Tibial nerve (tissue), 4 donors: ENCODE measurements around the gene PTPRG. TPM values are rescaled to one million over a fixed set of nuclear protein-coding genes. Genes with fewer than 3 reads are reported as not detected.

Experiments used
- DNase-seq, 2 donors: peaks; one replicate each; pipeline ENCODE4 v3.0.0-alpha.2; 2019; ENCODE audit warnings: low spot score in 2 of 2
- H3K27ac ChIP-seq, 4 donors: fragments of 200-600 bp; sonication (generic) in 3 of 4; one replicate each; pipeline ENCODE4 v1.5.1; 2017 to 2019; ENCODE audit warnings: mild to moderate bottlenecking in 1 of 4
- H3K27me3 ChIP-seq, 2 donors: fragments of 200-600 bp; sonication (generic) in 1 of 2; one replicate each; pipeline versions ENCODE4 v1.5.1 to v1.6.0; 2017 to 2019
- H3K36me3 ChIP-seq, 3 donors: fragments of 200-600 bp; sonication (generic); one replicate each; pipeline ENCODE4 v1.5.1; 2018 to 2019
- H3K4me1 ChIP-seq, 4 donors: fragments of 200-600 bp; sonication (generic) in 3 of 4; one replicate each; pipeline ENCODE4 v1.5.1; 2017 to 2019
- H3K4me3 ChIP-seq, 4 donors: fragments of 200-600 bp; sonication (generic) in 3 of 4; one replicate each; pipeline ENCODE4 v1.5.1; 2017 to 2019; ENCODE audit warnings: mild to moderate bottlenecking in 1 of 4, moderate library complexity in 1 of 4
- H3K9me3 ChIP-seq, 4 donors: fragments of 200-600 bp; sonication (generic) in 3 of 4; one replicate each; pipeline ENCODE4 v1.5.1; 2017 to 2019
- EP300 ChIP-seq, 2 donors: sonication (generic); formaldehyde crosslinking; IDR thresholded peaks; one replicate each; pipeline ENCODE4 v1.6.1; 2017; ENCODE audit warnings: antibody characterized with exemption in 2 of 2, mild to moderate bottlenecking in 1 of 2
- POLR2A ChIP-seq, 2 donors: fragments of 450-650 bp; IDR thresholded peaks; one replicate each; pipeline ENCODE4 v1.6.1; 2017; ENCODE audit warnings: antibody characterized with exemption in 2 of 2, mild to moderate bottlenecking in 2 of 2, moderate library complexity in 2 of 2
- WGBS, 2 donors: methylation state at CpG; one replicate each; pipeline ENCODE4 v1.1.5; 2018; 5-methylcytosine and 5-hydroxymethylcytosine counted together
- total RNA-seq, 4 donors: library from RNA; depleted of rRNA; stranded (reverse); fragments of >200 nt; gene quantifications; one replicate each; pipeline ENCODE4 v1.1.0, GENCODE V29; 2016
- TF ChIP-seq, protein P1 (sequence below), 5 experiments: fragments of 200-600 bp in 3 of 5; fragments of 450-650 bp in 2 of 5; sonication (generic) in 3 of 5; IDR thresholded peaks; one replicate each; pipeline ENCODE4 v1.5.1; 2016 to 2019; ENCODE audit warnings: antibody characterized with exemption in 5 of 5, mild to moderate bottlenecking in 3 of 5, moderate library complexity in 2 of 5

PTPRG gene
- total RNA-seq, 4 donors from 2014 or later = 112 to 174 (median 121) TPM

DNA sequence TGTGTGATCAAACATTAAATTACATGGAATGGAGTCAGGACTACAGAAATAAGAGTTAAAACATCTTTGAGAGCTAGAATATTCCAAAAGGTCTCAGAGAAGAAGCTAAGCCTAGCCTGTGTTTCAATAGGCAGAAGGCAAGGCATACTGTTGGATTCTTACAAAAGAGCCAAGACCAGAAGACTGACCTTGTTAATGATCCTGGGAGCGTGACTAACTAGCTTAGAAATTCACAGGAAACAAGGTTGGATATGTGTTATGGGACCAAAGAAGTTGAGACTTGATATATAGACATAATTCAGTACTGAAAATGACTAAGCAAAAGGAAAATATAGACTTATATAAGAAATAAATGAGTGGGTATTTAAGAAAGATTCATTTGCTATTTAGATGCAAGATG, 761.9 kb downstream of the PTPRG start:
- H3K4me1 ChIP-seq = peaks cover 0 to 11% (median 0%) of the 10 kb centered on the region in 4 donors
- no peaks in the 10 kb centered on the region for H3K9me3 ChIP-seq
- no peak overlapping the region for H3K4me3 ChIP-seq
- no peak overlapping the region for H3K27ac ChIP-seq
- TF ChIP-seq, protein P1, sequence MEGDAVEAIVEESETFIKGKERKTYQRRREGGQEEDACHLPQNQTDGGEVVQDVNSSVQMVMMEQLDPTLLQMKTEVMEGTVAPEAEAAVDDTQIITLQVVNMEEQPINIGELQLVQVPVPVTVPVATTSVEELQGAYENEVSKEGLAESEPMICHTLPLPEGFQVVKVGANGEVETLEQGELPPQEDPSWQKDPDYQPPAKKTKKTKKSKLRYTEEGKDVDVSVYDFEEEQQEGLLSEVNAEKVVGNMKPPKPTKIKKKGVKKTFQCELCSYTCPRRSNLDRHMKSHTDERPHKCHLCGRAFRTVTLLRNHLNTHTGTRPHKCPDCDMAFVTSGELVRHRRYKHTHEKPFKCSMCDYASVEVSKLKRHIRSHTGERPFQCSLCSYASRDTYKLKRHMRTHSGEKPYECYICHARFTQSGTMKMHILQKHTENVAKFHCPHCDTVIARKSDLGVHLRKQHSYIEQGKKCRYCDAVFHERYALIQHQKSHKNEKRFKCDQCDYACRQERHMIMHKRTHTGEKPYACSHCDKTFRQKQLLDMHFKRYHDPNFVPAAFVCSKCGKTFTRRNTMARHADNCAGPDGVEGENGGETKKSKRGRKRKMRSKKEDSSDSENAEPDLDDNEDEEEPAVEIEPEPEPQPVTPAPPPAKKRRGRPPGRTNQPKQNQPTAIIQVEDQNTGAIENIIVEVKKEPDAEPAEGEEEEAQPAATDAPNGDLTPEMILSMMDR (IDR thresholded peaks at IDR 0.05) = no peak
- TF ChIP-seq POLR2A (IDR thresholded peaks at IDR 0.05) (no peak), EP300 (IDR thresholded peaks at IDR 0.05) (no peak)
- peaks cover 0 to 41% (median 0%) of the 10 kb centered on the region in 3 donors for H3K36me3 ChIP-seq
- no peaks in the 10 kb centered on the region for H3K27me3 ChIP-seq
- 92 to 100% methylated on average over 1 of the region's 1 CpG for WGBS, 2 donors
- no peak for DNase-seq

DNA sequence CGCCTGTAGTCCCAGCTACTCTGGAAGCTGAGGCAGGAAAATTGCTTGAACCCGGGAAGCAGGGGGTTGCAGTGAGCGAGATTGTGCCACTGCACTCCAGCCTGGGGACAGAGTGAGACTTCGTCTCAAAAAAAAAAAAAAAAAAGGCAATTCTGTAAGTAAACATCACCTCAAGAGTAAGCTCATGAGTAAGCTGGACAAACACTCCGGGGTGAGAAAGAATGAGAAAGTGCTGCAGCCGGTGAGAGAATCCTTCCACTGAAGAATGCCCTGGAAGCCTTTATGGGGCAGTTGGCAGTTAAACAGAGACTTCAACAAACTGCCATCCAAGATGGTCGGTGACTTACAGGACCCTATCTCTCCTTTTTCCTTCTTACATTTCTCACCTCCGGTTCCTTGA, 764.5 kb downstream of the PTPRG start:
- H3K4me1 ChIP-seq = no peaks in the 10 kb centered on the region
- DNase-seq = no peak
- no peaks in the 10 kb centered on the region for H3K27me3 ChIP-seq
- H3K27ac ChIP-seq = no peak overlapping the region
- H3K9me3 ChIP-seq = no peaks in the 10 kb centered on the region
- WGBS, 2 donors = 94 to 95% methylated on average over 8 of the region's 8 CpGs
- H3K4me3 ChIP-seq = no peak overlapping the region
- TF ChIP-seq, protein P1 (IDR thresholded peaks at IDR 0.05) = no peak
- TF ChIP-seq POLR2A (IDR thresholded peaks at IDR 0.05) (no peak), EP300 (IDR thresholded peaks at IDR 0.05) (no peak)
- peaks cover 0 to 41% (median 0%) of the 10 kb centered on the region in 3 donors for H3K36me3 ChIP-seq

DNA sequence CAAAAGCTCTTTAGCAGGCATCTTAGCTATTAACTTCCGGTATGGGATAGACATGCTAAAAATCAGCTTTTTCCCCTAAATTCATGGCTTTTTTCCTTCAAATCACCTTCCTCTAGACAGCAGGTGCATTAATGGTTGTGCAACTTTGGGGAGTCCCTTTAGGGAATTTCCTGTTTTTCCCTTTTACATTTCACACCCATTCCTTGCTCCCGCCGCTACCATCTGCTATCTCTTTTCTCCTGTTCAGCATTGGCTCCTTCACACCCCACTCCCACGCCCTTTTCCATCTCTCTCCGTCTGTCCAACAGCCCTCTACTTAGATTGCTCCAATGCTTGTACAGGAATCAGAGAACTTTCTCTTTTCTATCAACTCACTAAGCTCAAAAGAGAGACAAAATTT, 768.6 kb downstream of the PTPRG start:
- 88 to 90% methylated on average over 5 of the region's 5 CpGs for WGBS, 2 donors
- TF ChIP-seq EP300 (IDR thresholded peaks at IDR 0.05) (no peak), POLR2A (IDR thresholded peaks at IDR 0.05) (no peak)
- TF ChIP-seq, protein P1 (IDR thresholded peaks at IDR 0.05) = no peak
- peaks cover 0 to 12% (median 0%) of the 10 kb centered on the region in 3 donors for H3K36me3 ChIP-seq
- no peaks in the 10 kb centered on the region for H3K4me1 ChIP-seq
- DNase-seq = no peak
- H3K9me3 ChIP-seq = no peaks in the 10 kb centered on the region
- H3K27me3 ChIP-seq = no peaks in the 10 kb centered on the region
- no peak overlapping the region for H3K4me3 ChIP-seq
- H3K27ac ChIP-seq = no peak overlapping the region

DNA sequence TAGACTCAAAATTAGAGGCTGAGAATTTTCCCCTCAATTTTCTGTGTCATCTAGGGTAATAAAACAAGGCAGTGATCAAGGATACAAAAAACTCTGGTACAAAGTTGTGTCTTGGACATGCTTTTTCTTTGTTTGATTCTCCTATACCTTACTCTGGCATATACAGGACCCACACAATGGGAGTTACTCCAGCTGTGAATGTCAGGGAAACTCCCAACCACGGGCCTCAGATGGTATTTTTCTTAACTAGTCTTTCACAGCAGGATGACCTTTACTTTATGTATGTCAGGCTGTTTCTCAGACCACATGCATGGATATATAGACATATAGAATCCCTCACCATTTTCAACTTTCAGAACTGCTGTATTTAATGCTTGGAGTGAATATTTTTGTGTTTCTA, 770.6 kb downstream of the PTPRG start:
- Histone ChIP-seq H3K4me3 (no peak overlapping the region), H3K27ac (no peak overlapping the region), H3K4me1 (no peaks in the 10 kb centered on the region), H3K36me3 (peaks cover 0 to 4% (median 0%) of the 10 kb centered on the region in 3 donors), H3K9me3 (no peaks in the 10 kb centered on the region), H3K27me3 (no peaks in the 10 kb centered on the region)
- TF ChIP-seq, protein P1 (IDR thresholded peaks at IDR 0.05) = no peak
- no peak for TF ChIP-seq EP300 (IDR thresholded peaks at IDR 0.05)
- no peak for TF ChIP-seq POLR2A (IDR thresholded peaks at IDR 0.05)
- 57 to 58% methylated on average over 1 of the region's 1 CpG for WGBS, 2 donors
- DNase-seq = no peak

DNA sequence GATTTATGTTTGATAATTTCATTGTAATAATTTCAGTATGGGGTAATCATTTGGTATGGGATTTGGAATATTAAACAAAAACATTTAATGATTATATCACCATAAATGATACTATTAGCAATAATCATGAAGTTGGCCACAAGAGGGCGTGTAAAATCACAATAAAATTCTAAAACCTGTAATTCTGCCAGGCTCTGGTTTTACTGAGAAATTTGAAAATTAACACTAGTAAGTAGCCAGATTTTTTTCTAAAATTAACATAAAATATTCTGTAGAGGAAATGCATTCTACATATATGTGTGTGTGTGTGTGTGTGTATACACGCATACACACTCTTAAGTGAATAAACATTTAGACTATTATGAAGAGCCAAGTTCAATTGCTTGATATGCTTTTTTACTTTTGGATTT, 771.5 kb downstream of the PTPRG start:
- peaks cover 0 to 4% (median 0%) of the 10 kb centered on the region in 3 donors for H3K36me3 ChIP-seq
- 49 to 54% methylated on average over 2 of the region's 2 CpGs for WGBS, 2 donors
- H3K4me1 ChIP-seq = no peaks in the 10 kb centered on the region
- TF ChIP-seq EP300 (IDR thresholded peaks at IDR 0.05) = no peak
- TF ChIP-seq, protein P1 (IDR thresholded peaks at IDR 0.05) = peak in 4 of 5 experiments; percentile 35 to 54 (median 44)
- H3K27ac ChIP-seq = no peak overlapping the region
- no peaks in the 10 kb centered on the region for H3K27me3 ChIP-seq
- H3K4me3 ChIP-seq = no peak overlapping the region
- H3K9me3 ChIP-seq = no peaks in the 10 kb centered on the region
- peak in 1 of 2 donors; percentile 57 for DNase-seq
